HT1080 (cell line): ENCODE results near the gene VAPA. TPM values are rescaled to one million over a fixed set of nuclear protein-coding genes. Genes with fewer than 3 reads are reported as not detected.

Experiments used
- DNase-seq: peaks from one replicate; pipeline ENCODE4 v3.0.0-alpha.2; 2015; ENCODE audit warnings: low read depth
- total RNA-seq: library from RNA; depleted of rRNA; stranded (reverse); fragments of >200 nt; shearing (Covaris generic); gene quantifications from 2 replicates; pipeline ENCODE4 v1.2.3, GENCODE V29; 2014

The VAPA gene
- total RNA-seq, 1 experiment from 2014 or later, result 347 TPM

DNA sequence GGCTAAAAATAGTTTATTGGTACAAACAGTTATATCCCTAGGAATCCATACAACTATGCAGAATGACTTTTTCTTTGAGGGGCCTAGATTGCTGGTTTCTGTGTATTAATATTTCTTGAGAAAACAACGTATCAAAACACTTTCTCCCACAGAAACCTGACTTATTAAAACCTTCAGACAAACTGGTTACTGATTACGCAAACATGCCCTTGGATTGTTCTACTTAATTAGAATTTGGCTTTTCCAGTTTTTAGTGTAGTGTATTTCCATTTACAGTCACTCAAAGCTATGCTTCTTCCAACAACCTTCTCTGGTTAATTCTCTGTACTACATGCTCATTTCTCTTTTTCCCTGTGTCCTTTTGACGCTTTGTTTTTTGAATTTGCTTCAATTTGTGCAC, 20.0 kb downstream of the VAPA start:
- no peak for DNase-seq

DNA sequence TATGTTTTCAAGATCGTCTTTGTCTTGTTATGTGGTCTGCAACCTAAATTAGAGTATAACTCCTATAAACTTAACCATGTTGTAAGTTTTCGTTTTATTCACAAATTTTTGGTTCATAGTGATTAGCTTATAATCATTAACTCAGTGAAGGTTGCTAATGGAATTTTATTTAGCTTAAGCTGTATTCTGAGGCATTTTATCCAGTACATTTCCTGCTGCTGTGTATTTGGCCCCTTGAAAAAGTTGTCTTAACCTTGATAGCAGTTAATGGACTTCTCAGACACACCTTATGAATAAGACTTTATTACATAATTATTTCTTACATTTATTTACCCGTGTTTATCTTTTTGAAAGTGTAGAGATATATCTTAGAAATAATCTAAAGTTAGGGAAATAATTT, 20.5 kb downstream of the VAPA start:
- DNase-seq, result no peak

DNA sequence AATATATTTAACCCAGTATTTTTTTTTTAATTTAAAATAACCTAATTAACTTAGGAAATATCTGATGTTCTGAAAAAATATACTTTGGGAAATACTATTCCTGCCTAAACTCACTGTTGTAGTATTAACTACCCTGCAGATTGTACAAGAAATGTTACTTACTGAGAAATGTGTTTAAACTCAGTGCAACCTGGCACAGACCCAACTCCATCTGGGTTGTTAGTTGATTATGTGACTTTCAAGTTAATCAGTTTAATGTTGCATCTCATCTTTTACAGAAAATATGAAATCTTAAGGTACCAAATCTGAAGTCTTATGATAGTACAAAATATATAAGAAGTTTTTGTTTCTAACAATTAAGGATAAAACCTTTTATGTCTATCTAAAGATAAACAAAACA, 27.3 kb downstream of the VAPA start:
- DNase-seq, result no peak

DNA sequence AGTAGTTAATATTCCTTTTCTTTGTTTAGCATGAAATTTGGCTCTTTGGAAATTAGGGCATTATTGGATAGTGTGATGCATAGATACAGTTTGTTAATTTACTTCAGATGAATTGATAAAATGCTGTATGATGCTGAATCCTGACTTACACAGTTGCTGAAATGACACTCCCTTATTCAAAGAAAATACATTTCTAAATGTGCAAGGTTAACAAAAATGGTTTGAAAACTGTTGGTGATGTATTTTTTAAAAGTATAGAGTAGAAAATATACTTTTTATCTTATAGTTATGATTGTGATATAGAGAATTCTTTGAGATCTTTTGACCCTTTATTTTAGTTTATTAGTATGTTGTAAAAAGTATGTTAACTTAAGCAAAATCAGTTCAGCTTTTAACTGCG, 27.8 kb downstream of the VAPA start:
- no peak for DNase-seq

DNA sequence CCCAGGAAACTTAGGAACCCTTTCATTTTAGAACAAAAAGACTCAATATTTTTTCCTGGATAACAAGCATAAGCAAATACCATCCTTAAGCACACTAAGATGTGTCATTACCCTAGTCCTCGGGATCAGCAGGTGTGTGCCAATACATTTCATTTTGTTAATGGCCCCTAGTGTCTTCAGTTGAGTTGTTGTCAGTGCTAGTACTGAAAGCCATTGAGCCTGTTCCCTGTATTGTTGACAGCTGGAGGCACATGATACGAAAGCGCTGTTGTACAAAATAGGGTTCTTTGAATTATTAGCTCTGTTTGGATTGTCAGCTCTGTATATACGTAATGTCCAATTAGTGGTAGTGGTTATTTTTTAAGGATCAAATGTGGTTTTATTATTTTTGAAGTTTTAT, 29.5 kb downstream of the VAPA start:
- DNase-seq, result no peak

DNA sequence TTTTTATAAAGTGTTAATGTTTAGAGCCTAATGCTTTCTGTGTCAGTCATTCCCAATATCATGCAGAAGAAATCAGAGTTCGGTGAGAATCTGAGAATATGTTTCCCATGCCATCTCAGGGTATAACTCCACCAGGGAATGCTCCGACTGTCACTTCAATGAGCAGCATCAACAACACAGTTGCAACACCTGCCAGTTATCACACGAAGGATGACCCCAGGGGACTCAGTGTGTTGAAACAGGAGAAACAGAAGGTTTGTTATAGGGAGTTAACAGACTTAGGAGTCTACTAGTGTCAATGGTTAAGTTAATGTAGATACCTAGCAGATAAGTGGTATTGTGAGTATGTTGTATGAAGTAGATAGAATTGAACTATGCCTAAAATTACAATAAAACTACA, 31.0 kb downstream of the VAPA start:
- DNase-seq, result no peak

DNA sequence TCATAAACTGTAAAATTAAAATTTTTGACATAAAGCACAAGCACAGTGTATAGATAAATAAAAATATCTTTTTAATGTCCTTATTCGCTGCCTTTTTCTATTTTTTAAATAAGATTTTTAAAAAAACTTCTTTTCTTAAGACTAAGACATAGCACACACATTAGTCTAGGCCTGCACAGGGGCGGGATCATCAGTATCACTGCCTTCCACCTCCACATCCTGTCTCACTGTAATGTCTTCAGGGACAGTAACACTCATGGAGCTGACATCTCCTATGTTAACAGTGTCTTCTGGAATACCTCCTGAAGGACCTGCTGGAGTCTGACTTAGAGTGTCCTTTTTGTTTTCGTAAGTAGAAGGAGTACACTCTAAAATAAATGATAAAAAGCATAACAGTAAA, 33.0 kb downstream of the VAPA start:
- DNase-seq, result no peak

DNA sequence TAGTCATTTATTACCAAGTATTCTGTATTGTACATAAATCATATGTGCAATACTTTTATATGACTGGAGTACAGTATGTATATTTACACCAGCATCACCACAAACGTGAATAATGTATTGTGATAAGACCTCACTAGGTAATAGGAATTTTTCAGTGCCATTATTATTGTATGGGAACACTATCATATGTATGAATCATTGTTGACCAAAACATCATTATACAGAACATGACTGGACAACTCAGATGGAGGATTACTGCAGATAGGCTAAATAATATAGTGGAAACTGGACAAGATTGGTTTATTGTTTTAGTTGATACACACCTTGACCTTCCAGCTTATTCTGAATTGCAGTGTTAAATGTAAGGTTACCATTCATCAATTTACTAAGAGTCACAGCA, 33.4 kb downstream of the VAPA start:
- no peak for DNase-seq

DNA sequence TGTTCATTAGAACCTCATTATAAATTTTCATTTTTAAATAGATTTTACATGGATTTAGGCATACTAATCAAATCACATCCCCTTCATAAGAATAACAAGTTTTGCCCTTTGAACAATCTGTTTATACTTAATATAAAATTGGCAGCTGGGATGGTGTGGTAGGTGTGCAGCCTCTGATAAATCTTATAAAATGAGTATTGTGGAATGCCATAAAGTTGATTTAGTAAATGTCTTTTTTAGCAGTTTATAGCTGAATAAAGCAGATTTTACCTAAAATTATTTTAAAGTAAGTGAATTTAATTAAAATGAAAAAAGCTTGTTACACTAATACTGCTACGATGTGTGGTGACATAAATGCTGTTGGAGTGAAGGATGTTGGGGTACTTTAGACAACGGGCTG, 35.5 kb downstream of the VAPA start:
- DNase-seq, result no peak

DNA sequence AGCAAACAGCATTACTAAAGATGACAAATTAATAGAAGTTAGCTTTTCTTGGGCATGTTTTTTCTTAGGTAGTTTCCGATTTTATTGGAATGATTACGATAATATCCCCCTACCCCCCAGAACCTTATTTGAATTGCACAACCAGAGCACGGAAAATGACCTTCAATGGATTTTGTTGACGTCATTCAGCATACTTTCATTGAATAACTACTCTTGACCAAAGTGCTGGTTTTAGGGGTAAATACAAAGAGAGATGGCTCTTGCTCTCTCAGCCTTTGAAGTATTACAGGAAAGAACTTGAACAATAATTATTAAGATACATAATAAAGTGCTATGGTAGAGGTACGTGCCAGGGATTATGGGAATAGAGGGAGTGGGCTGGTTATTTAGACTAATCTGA, 36.0 kb downstream of the VAPA start:
- no peak for DNase-seq

DNA sequence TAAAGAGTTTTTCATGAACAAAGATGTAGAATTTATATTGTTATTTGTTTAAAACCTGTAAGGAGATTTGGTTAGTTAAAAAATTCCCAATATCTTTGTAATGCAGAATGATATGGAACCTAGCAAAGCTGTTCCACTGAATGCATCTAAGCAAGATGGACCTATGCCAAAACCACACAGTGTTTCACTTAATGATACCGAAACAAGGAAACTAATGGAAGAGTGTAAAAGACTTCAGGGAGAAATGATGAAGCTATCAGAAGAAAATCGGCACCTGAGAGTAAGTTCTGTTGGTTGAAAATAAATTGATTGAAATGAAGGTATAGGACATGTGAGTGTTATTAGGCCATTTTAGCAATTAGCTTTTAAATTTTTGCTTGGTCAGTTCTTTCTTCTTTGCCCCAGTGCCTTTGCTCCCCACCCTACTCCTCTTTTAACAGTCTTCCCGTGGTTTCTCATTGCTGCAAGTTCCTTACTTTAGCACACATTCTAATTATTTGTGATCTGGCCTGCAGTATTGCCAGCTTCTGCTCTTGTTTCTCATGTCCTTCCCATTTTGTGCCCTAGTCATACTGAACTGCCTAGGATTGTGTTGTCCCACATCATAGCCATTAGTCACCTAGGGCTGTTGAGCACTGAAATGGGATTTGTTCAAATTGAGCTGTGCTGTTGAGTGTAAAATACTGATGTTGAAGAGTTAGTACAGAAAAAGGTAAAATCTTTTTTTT, 36.6 kb downstream of the VAPA start:
- no peak for DNase-seq

DNA sequence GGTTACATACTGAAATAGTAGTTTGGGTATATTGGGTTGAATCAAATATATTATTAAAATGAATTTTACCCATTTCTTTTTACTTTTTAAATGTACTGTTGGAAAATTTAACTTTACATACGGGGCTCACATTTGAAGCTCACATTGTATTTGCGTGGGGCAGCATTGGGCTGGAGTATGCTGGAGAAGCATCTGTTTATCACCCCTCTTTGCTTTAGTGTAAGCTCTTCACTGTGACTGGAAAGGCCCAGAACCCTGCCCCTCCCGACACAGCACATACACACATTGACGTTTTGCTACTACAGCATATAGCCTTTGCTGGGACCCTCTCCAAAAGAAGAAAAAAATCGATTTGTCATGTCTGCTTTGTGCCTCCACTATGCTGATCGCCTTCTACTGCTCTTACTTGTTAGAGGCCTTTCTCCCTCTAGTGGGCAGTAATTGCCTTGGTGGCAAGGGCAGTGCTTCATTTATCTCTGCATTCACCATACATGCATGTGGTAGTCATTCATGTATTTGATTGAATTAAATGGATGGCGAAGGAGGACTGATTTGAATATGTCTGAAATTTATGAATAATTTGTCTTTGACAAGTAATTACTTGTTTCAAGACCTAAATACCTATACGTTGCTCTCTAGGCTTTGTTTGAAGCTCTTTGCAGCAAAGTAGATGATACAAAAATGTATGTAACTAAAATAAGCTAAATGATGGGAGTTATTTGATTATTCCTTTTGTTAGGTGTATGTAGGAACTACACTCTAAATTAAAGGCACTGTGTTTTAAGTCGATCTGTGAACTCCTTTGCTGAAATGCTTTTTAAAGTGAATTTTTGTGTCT, 37.4 kb downstream of the VAPA start:
- peak; percentile 48 for DNase-seq

DNA sequence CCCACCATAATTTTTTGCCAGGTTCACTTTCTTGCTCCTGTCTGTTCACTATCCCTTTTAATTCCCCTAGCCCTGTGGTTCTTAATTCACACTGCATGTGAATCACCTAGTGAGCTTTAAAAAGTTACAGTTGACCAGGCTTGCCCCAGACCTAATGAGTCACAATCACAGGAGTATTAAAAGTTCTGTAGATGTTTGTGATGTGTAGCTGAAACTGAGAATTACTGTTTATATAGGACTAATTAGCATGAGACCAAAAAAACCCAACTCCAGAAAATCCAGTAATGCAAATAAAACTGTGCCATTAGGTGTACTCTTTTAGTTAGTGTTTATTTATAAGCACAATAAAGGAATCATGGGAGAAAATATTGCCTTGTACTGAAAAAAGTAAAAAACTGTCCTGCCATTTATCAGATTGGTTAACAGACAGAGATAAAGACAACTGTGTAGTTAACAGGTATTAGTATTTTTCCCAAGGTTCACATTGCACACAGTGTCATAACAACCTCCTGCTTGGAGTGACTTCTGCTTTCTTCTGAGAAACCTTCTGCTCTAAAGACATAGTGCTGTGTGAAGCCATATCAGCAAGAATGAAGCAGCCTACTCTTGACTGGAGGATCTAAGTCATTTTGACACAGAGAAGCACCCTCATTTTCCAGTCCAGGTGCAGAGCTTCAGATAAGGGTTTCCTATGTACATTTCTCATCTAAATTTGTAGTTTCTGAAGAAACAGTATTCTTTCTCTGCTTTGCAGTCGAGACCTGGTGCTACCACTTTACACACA, 39.0 kb downstream of the VAPA start:
- DNase-seq, result peak; percentile 51

DNA sequence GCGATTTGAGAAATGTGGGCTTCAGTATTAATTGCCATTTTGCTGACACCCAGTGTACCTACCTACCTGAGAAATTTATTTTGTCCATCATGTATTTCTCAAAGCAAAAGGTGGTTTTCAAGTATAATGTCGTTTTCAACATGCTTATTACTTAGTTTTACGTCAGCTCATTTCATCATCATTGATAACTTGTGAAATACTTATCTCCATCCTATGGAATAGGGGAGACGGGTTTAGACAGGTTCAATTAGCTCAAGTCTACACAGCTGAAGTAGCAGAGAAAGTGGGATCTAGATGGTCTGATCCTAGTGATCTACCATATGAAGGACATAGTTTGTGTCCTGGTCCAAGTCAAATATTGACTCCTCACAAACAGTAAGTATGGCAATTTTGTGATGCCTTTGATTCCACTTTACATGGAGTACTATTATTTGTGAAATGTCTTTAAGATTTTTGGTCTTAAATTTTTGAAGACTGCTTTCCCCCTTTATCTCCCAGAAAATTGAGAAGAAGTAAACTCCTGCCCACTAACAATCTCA, 45.1 kb downstream of the VAPA start:
- no peak for DNase-seq

DNA sequence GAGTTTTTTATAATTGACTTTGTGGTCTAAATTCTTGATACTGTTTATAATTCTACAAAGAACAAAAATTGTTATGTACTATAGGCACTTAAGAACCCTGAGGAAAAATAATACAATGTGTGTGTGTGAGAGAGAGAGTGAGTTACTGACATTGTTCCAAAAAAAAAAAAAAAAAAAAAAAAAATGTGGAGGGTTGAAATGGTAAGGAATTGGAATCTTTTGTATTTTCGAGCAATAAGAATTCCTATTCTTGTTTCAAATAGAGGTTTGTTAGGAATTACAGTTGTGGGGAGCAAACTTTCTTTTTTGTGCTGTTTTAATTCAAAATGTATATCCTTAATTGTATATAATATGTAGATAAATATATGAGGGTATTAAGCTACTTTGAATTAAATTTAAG, 45.7 kb downstream of the VAPA start:
- DNase-seq, result no peak

DNA sequence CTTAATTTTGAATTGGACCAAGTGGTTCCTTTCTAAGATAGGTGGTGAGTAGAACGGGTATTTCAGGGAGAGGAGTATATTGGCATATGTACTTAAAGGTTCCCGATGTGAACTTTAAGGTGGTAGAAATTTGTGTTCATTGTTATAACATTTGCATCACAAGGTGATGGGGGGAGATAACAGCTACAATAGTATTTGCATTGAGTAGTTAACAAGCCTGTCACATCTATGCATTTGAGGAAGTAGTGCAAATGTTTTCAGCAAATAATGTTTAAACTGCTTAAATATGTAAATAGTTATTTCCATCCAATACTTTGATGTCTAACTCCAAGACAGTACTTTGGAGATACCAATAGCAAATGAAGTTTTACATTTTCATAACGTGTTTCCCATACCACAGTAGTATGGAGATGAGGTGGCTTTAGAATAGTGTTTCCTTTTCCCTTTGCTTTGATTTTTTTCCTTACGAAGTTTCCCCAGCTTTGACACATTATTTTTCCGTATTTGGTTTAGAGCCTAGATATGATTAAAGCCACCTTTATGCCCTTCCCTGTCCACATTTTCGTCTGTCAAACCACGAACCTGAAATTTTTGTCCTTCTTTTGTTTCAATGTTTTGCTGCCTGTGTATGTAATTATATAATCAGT, 46.6 kb downstream of the VAPA start:
- DNase-seq, result no peak

DNA sequence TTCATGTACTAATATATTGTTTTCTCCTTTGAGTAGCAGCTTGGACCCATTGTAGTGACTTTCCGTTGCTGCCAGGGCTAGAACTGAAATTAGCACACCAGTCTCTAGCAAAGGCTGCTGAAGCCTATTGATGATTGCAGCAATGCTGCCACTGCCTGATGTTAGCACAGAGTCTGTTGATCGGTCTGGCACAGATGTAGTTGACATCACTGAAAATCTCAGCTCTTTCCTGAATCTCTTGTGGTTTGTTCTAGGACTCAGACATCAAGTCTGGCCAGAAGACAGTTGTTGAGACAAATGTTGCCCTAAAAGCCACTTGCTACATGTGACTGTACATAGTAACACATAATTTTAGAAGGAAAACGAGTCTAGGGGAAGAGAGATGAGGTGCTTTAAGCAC, 47.2 kb downstream of the VAPA start:
- DNase-seq, result no peak

DNA sequence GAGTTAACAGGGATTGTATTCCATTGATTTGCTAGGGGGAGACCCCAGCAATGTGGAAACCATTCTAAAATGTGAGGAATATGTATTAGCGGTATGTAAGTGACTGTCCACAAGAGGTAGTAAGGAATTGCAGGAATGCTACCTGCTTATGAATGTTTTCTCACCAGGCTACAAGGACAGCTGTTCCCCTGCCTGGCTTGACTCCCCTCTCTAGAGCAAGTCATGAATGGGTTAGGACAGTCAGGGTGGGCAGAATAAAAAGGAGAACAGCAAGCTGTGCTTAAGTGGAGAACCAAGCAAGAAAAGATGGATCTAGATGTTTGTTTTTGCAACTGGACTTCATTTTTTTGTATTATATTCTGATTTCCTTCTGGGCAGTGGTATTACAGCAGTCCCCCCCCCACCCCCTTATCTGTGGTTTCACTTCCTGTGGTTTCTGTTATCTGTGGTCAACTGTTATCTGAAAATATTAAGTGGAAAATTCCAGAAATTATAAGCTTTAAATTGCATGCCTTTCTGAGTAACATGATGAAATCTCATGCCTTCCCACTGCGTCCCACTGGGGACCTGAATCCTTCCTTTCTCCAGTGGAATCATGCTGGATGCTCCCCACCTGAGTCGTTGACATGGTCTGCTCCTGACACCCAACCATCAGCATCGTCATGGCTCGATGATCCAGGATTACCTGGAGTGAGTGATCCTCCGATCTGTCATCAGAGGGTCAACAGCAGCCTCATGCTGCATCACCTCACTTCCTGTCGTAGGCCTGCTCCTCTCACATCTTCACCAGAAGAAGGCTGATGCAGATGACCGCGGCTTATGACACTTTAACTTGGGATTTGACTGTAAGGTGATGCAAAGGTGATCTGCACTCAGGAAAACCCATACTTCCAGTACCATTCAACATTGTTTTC, 52.2 kb downstream of the VAPA start:
- no peak for DNase-seq

DNA sequence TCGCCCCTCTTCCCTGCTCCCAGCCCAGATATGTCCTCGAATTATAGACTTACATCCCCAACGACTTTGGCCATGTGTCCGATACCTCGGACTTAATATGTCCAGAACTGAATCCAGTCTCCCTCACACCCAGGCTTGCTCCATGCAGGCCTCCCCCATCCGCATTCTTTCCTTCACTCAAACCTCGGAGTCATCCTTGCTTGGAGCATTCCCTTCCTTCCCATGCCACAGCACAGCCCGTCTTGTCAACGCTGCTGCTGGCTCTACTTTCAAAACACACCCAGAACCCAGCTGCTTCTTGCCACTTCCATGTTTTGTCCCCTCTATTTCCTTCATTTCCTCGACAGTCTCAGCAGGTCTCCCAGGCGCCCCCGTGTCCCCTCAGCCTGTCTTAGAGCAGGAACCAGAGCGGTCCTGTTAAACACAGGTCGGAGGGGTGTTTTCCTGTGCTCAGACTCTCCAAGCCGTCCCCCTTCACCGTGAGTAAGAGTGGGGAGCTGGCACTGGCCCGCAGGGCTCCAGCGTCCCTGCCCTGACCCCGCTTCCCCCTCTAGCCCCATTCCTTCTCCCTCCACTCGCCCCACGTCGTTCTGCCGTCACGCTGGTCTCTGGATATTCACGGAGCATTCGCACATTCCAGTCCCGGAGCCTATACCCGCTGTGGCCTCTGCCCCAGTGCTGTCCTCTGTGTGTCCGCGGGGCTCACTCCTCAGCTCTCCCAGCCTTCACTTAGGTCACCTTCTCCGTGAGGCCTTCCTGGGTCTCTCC, 54.4 kb downstream of the VAPA start:
- no peak for DNase-seq

DNA sequence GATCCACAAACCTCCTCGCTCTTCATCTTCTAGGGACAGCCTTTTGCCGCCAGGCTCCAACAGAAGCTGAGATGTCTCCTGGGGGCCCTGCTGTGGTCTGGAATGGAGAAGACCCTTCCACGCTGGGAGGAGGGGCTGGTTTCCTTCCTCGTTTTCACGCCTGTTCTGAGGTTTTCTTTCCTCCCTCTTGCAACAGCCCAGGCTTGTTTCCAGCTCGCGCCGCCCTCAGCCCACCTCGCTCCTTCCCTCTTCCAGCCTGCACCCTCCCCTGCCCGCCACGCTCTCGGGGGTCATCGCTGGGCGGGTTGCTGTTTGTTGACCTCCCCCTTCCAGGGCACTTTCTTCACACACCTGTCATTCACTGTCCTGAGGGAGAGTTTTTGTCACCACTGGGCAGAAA, 55.4 kb downstream of the VAPA start:
- no peak for DNase-seq
